T follicular helper cell (primary cell): ENCODE data around the gene CLEC2B.

Source experiments
- DNase-seq: peaks from one replicate; pipeline ENCODE4 v3.0.0-alpha.2; 2020; ENCODE audit warnings: low read depth

The CLEC2B gene

DNA sequence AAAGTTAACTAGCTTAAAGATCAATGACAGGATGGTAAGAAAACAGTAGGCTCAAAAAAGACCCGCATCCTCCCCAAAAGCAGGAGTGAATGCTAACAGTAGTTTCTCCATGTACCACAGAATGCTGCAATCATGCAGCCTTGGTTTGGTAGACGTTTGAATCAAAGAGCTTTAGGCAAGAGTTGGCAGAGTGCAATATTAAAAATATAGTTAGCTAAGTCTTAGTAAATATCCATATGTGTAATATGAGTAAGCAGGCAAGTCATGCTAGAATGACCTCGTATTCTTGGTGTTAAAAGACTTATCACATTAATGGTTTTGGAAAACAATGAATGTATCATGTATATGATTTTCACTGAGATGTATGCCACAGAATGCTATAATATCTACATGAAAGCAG, 60.6 kb downstream of the CLEC2B start:
- DNase-seq, result no peak

DNA sequence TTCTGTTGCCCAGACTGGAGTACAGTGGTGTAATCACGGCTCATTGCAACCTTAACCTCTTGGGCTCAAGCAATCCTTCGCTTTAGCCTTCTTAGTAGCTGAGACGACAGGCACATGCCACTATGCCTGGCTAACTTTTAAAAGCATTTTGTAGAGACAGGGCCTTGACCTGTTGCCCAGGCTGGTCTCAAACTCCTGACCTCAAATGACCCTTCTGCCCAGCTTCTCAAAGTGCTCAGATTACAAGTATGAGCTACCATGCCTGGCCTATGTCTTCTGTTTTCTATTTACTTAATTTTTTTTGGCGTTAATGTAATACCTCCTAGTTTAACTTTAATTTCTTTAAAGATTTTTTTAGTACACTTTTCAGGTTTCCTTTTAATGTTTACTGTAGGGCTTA, 62.4 kb downstream of the CLEC2B start:
- DNase-seq, result no peak

GRCh38 chr12:9805883-9806282, 63.3 kb downstream of the CLEC2B start:
- no peak for DNase-seq
